LNCaP clone FGC (cell line): ENCODE measurements around the gene MAF.

Source experiments
- DNase-seq: peaks from one replicate; pipeline ENCODE4 v3.0.0-alpha.2; 2011; ENCODE audit warnings: low read depth
- H3K4me3 ChIP-seq: 2 replicates; pipeline ENCODE4 v1.5.1; 2011; ENCODE audit warnings: mild to moderate bottlenecking, low read depth, low read length, control low read depth
- CTCF ChIP-seq: IDR thresholded peaks from 2 replicates; pipeline ENCODE4 v1.5.1; 2012; ENCODE audit warnings: mild to moderate bottlenecking; ENCODE audit not compliant: control insufficient read depth, insufficient read depth; ENCODE audit errors: extremely low read depth

MAF gene

DNA sequence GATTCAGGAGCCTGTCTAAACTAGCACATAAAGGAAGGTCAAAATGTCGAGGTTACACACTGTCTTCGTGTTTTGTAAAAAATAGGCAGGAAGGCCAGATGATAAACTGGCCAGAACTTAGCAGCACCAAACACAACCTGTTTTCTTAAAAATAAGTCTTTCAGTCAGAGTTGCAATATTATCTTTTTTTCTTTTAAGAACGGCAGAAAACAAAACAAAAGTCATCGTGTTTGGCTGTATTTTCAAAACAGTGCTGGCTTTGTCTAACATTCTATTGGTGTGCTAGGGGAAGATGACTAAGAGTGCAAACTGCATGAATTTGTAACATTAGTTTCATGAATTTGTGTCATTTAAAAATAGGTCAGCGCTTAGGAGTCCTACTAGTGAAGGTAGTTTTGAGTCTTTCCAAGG, 5.3 kb downstream of the MAF start:
- TF ChIP-seq CTCF: no peak
- DNase-seq: no peak

GRCh38 chr16:79593754-79594153, 6.8 kb downstream of the MAF start:
- no peak overlapping the region for H3K4me3 ChIP-seq
- no peak for TF ChIP-seq CTCF
- no peak for DNase-seq

More for the DNA sequence above, 5.3 kb downstream of the MAF start:
- H3K4me3 ChIP-seq: no peak overlapping the region

DNA sequence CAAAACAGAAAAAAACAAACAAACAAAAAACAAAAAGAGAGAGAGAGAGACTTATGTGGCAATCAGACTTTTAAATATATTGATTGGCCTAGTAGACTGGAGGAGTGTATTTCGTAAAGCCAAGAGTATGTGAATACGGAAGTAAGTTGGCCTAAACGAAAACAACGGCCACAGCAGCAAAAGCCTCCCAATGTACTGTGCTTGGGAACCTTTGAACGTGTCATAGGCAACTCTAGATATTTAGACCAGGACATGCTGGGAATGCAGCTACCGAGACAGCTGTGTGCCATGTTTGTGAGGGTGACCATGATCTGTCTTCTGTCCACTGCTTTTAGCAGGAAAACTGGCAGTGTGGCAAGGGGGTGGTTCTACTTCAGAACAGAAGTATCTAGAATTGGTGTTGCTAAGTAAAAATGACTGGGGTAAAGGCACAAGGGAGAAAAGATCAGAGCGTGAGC, 7.4 kb downstream of the MAF start:
- TF ChIP-seq CTCF: no peak
- H3K4me3 ChIP-seq: no peak overlapping the region
- no peak for DNase-seq

- no peak overlapping the region for H3K4me3 ChIP-seq
- no peak for TF ChIP-seq CTCF
- DNase-seq: no peak
Observed at GRCh38 chr16:79592186-79592585, 8.4 kb downstream of the MAF start.

DNA sequence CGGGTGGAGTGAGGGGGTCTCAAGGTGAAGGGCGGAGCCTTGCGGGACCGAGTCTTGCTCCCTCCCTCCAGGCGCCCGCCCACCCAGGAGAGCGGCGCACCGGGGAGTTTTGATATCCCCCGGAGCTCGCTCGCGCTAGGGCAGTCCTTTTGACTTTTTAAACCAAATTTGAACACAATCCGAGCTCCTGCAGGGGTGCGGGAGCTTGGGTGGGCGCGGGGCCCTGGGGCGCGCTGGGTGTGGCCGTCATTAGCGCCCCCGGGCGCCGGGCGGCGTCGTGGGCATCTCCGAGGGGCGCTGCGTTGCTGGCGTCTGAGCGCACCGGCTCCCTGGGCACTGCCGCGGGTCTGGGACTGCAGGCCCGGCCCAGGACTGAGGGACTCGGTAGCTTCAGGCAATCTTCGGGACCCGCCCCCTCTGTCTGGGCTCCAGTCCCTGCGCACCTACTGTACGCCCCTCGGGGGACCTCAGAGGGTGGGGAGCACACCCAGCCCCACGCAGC, 10.9 kb downstream of the MAF start:
- H3K4me3 ChIP-seq: no peak overlapping the region
- no peak for DNase-seq
- no peak for TF ChIP-seq CTCF

GRCh38 chr16:79587897-79588296, 12.6 kb downstream of the MAF start:
- DNase-seq: no peak
- no peak for TF ChIP-seq CTCF
- no peak overlapping the region for H3K4me3 ChIP-seq

DNA sequence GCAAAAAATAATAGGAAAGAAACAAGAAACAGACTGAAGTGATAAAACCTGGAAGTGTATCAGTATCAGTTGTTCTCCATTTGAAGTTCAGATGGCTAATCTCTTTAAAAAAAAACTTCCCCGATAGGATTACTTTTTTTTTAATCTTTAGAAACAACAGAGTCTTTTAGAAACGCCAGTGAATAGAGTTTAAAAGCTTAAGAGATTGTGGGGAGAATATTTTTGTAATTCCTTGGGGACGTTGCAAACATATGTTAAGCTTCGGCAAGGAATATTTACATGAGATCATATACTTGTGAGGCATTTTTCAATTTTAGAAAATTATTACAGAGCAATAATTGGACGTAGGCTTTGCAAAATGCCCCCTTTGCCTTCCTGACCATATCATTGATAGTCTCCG, 13.2 kb downstream of the MAF start:
- no peak overlapping the region for H3K4me3 ChIP-seq
- DNase-seq: no peak
- TF ChIP-seq CTCF: no peak
